Measurements from ENCODE around the gene ACAD8.

ACAD8 gene

GRCh38 chr11:134223121-134223520, 30.2 kb upstream of the ACAD8 start:
- no peak for DNase-seq (ENCODE audit: extremely low read depth, low read depth)
- peak overlapping the region; percentile 90 for H3K4me3 ChIP-seq (replicated peaks; ENCODE audit: low read depth, low read length)
- TF ChIP-seq CTCF (IDR thresholded peaks at IDR 0.05; ENCODE audit: low read depth, low read length, missing control alignments), result no peak

DNA sequence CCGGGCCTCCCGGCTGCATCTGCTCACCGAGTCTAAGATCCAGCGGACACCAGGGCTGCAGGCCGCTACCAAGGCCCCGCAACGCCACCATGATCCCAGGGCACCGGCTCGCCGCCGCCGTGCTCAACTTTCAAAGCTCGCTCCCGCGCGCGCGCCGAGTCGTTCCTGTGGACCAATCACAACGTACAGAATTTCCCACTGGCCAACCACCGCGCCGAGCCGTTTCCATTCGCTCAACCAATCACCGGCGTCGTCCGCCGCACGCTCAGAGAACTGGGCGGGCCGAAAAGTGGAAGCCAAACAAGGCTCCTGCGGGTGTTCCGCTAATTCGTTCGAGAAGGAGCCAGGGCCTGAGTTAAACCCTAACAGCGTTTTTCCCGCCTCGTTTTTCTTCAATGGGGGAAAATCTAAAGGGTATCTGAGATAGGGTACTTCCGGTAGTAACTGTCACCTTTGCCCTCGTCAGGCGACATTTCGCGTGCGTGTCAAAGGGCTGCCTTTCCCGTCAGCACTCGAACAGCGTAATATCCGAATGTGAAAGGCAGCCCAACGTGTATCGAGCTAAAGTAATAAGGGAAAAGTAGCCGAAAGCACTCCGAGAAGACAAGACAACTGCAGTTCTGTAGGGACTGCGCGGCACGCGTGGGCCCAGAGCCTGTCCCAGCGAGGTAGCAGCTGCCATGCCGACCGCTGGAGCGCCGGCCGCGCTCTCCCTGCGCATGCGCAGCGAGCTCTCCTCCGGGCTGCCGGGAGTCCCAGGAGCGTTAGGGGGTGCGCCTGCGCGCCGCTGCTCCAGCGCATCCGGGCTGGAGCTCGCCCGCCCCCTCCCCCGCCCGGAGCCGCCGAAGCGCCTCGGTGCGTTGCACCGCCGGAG, 29.3 kb upstream of the ACAD8 start, which contains the start of the genes NCAPD3 and VPS26B:
NCAPD3 (minus strand) TSS at position 132 of the 874 bp plus-strand sequence; CDS start at position 91, 41 bp downstream.
VPS26B (plus strand) TSS at position 836 of the 874 bp plus-strand sequence. CDS start 452 bp downstream, outside the sequence.
- no peak for TF ChIP-seq CTCF (IDR thresholded peaks at IDR 0.05; ENCODE audit: low read depth, low read length, missing control alignments)
- peak within 1 kb of the TSS; percentile 90 for H3K4me3 ChIP-seq (replicated peaks; ENCODE audit: low read depth, low read length)
- DNase-seq (ENCODE audit: extremely low read depth, low read depth), result peak; percentile 87

GRCh38 chr11:134224710-134225664, 28.4 kb upstream of the ACAD8 start:
- no peak for TF ChIP-seq CTCF (IDR thresholded peaks at IDR 0.05; ENCODE audit: low read depth, low read length, missing control alignments)
- no peak for DNase-seq (ENCODE audit: extremely low read depth, low read depth)
- peak overlapping the region; percentile 90 for H3K4me3 ChIP-seq (replicated peaks; ENCODE audit: low read depth, low read length)

DNA sequence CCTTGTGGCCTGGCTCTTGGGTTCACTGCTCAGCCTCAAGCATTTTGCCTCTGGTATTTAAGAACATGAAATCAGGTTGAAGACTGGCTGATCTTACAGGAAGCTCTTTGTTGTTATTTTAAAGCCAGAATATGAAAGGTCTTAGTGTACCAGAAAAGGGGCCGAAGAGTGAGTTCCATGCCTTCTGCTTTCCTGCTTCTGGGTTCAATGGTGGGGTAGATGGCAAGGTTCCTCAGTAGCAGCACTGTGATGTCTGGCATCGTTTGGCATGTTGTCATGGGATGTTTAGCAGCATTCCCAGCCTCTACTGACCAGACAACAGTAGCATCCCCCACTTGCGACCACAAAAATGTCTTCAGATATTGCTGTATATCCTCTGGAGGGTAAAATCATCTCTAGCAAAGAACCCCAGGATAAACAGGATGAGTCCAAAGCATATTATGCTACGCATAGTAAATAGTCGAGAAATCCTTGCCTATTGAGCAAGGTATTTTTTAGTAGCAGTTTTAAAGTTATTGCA, 26.5 kb upstream of the ACAD8 start:
- TF ChIP-seq CTCF (IDR thresholded peaks at IDR 0.05; ENCODE audit: low read depth, low read length, missing control alignments), result no peak
- H3K4me3 ChIP-seq (replicated peaks; ENCODE audit: low read depth, low read length), result peak overlapping the region; percentile 90
- no peak for DNase-seq (ENCODE audit: extremely low read depth, low read depth)

DNA sequence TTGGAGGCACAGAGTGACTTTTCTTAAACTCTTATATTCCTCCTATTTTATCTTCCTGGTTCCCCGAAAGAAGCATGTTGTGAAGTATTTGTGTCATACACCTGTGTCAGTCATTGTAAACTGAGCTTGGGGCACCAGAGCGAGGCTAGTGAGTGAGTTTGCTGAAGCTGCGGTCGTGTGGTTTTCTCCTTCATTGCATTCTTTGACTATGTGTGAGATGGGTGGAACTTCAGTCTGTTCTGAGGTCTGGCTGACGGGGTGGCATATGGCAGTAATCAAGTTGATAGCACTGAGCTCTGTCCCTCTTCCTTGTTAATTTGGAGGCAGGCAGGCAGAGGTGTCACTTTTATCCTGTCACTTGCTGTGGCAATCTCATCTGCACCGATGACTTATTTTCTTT, 24.7 kb upstream of the ACAD8 start:
- DNase-seq (ENCODE audit: extremely low read depth, low read depth), result peak; percentile 27
- no peak overlapping the region for H3K4me3 ChIP-seq (replicated peaks; ENCODE audit: low read depth, low read length)
- TF ChIP-seq CTCF (IDR thresholded peaks at IDR 0.05; ENCODE audit: low read depth, low read length, missing control alignments), result no peak

- DNase-seq (ENCODE audit: extremely low read depth, low read depth), result no peak
- no peak for TF ChIP-seq CTCF (IDR thresholded peaks at IDR 0.05; ENCODE audit: low read depth, low read length, missing control alignments)
Measured at GRCh38 chr11:134229126-134229790, 24.1 kb upstream of the ACAD8 start.

More at GRCh38 chr11:134229126-134229790, 24.1 kb upstream of the ACAD8 start:
- no peak overlapping the region for H3K4me3 ChIP-seq (replicated peaks; ENCODE audit: low read depth, low read length)

All from HFF-Myc (cell line).